ENCODE data around the gene NT5DC2.

DNA sequence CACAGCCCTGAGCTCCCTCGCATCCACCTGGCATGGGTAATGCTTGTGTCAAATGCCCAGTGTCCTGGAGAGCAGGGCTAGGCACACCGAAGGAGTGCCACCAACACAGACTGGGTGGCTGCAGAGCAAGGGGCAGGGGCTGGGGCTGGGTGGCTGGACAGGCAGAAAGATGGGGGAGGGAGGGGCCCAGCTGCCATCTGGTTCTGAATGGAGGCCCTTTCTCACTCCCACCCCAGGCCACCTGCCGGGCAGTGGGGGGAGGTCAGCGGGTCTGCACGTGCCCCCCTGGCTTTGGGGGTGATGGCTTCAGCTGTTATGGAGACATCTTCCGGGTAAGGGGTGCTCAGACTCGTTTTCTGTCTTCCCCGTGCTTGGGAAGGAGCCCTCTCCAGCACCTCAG lies 21.6 kb downstream of the NT5DC2 start:
- TF ChIP-seq, protein P1, sequence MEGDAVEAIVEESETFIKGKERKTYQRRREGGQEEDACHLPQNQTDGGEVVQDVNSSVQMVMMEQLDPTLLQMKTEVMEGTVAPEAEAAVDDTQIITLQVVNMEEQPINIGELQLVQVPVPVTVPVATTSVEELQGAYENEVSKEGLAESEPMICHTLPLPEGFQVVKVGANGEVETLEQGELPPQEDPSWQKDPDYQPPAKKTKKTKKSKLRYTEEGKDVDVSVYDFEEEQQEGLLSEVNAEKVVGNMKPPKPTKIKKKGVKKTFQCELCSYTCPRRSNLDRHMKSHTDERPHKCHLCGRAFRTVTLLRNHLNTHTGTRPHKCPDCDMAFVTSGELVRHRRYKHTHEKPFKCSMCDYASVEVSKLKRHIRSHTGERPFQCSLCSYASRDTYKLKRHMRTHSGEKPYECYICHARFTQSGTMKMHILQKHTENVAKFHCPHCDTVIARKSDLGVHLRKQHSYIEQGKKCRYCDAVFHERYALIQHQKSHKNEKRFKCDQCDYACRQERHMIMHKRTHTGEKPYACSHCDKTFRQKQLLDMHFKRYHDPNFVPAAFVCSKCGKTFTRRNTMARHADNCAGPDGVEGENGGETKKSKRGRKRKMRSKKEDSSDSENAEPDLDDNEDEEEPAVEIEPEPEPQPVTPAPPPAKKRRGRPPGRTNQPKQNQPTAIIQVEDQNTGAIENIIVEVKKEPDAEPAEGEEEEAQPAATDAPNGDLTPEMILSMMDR (conservative IDR thresholded peaks at IDR 0.05; ENCODE audit: low read length) = no peak
- TF ChIP-seq EZH2phosphoT487 (IDR thresholded peaks at IDR 0.05; ENCODE audit: borderline replicate concordance, low read depth, low read length) = no peak

All from OCI-LY7 (cell line).